ENCODE results near the gene SLC37A1. TPM values are rescaled to one million over a fixed set of nuclear protein-coding genes. Genes with fewer than 3 reads are reported as not detected.

The SLC37A1 gene
- total RNA-seq, 2 donors from 2014 or later = 21.0 to 24.0 TPM

DNA sequence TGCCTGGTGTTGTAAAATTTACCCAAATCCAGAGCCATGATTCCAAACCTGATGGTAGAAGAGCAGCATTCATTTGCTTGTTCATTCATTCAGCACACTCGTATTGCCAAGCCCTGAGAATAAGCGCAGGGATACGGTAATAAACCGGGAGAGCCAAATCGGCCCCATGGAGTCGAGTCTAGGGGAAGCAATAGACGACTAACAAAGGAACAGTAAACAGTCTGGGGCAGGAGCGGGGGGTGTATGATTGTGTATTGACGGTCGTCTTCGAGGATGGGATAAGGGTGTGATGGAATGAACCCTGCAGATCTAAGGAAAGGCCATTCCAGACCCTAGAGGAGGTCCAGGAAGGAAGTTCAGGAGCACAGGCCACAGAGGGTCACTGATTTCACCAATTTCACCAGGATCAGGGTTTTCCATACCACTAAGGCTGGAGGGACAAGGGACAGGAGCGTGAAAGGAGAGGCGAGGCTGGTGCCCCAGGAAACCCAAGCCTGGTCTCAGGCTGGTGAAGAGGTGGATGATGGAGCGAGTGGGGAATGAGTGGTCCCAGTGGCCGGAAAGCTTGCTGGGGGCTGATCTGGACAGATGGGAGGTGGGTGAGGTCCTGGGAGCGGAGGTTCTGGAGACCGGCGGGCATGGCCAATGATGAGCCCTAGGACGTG is 78.6 kb downstream of the SLC37A1 start:
- Mint-ChIP-seq H3K27ac (no peak overlapping the region), H3K4me1 (peaks cover 10% of the 10 kb centered on the region), H3K4me3 (peak overlapping the region; percentile 7), H3K27me3 (peaks cover 15% of the 10 kb centered on the region), H3K36me3 (ENCODE audit: low read depth) (no peaks in the 10 kb centered on the region)
- ATAC-seq = no peak
- no peak for DNase-seq
- H3K9me3 ChIP-seq (ENCODE audit: control insufficient read depth, low read length, poor library complexity, severe bottlenecking) = no peaks in the 10 kb centered on the region

GRCh38 chr21:42593007-42593814 is 79.6 kb downstream of the SLC37A1 start:
- H3K4me1 Mint-ChIP-seq = peaks cover 10% of the 10 kb centered on the region
- ATAC-seq = peak; percentile 82

GRCh38 chr21:42594616-42595282 is 81.1 kb downstream of the SLC37A1 start:
- Mint-ChIP-seq H3K4me1 (peaks cover 12% of the 10 kb centered on the region), H3K27ac (peak overlapping the region; percentile 70), H3K27me3 (peaks cover 21% of the 10 kb centered on the region), H3K4me3 (no peak overlapping the region), H3K36me3 (ENCODE audit: low read depth) (no peaks in the 10 kb centered on the region)
- DNase-seq = no peak
- H3K9me3 ChIP-seq (ENCODE audit: control insufficient read depth, low read length, poor library complexity, severe bottlenecking) = no peaks in the 10 kb centered on the region
- no peak for ATAC-seq

More at GRCh38 chr21:42593007-42593814, 79.6 kb downstream of the SLC37A1 start:
- Mint-ChIP-seq H3K27me3 (peaks cover 15% of the 10 kb centered on the region), H3K36me3 (ENCODE audit: low read depth) (no peaks in the 10 kb centered on the region), H3K27ac (no peak overlapping the region), H3K4me3 (no peak overlapping the region)
- peak; percentile 35 to 66 (median 49) for DNase-seq
- H3K9me3 ChIP-seq (ENCODE audit: control insufficient read depth, low read length, poor library complexity, severe bottlenecking) = no peaks in the 10 kb centered on the region

DNA sequence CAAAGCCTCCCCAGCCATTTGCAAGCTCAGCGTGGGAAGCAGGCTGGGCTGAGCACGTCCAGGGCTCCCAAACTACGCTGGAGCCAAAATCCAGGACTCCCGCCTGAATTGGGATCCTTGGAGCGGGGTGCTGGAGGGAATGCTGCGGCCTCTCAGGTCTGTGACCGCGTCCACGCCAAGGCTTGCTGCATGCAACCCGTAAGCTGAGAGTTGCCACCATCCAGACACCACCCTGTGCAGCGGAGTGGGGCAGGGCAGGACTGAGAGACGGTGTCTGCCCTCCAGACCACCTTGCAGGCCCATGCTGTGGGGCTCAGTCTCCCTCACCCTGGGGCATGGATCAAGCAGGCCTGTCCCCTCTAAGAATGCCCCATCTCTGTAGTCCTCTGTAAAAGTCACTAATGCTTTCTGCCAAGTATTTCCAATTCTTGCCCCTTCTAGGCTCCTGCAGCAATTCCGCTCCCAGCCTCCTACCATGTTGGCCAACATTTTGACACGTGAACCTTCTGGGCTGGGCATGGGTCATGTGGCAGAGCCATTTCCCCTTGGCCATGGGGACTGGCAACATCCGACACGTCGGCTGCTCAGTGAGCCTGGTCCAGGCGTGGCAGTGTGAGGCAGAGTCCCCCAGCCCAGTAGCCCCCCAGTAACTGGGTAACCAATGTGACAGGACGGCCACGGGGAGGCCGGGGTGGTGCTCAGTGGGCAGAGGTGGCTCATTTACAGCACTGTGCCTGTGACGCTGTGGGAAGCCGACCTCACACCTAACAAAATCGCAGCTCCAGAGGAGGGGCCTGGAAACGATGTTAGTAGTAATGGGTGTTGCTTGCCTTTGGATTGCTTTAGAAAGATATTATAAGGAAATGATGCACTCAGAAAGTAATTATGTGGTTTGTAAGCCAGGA is 81.9 kb downstream of the SLC37A1 start:
- H3K27me3 Mint-ChIP-seq = peaks cover 27% of the 10 kb centered on the region
- ATAC-seq (no peak), DNase-seq (no peak)
- H3K36me3 Mint-ChIP-seq (ENCODE audit: low read depth) = no peaks in the 10 kb centered on the region
- peaks cover 12% of the 10 kb centered on the region for H3K4me1 Mint-ChIP-seq
- H3K4me3 Mint-ChIP-seq = no peak overlapping the region
- no peak overlapping the region for H3K27ac Mint-ChIP-seq
- H3K9me3 ChIP-seq (ENCODE audit: control insufficient read depth, low read length, poor library complexity, severe bottlenecking) = no peaks in the 10 kb centered on the region

- ATAC-seq = no peak
- H3K36me3 Mint-ChIP-seq (ENCODE audit: low read depth) = no peaks in the 10 kb centered on the region
- no peak overlapping the region for H3K4me3 Mint-ChIP-seq
- H3K4me1 Mint-ChIP-seq = peaks cover 7% of the 10 kb centered on the region
- H3K27me3 Mint-ChIP-seq = peaks cover 29% of the 10 kb centered on the region
- H3K27ac Mint-ChIP-seq = no peak overlapping the region
- DNase-seq = no peak
- H3K9me3 ChIP-seq (ENCODE audit: control insufficient read depth, low read length, poor library complexity, severe bottlenecking) = no peaks in the 10 kb centered on the region
Measured at GRCh38 chr21:42596657-42597056, 83.0 kb downstream of the SLC37A1 start.

DNA sequence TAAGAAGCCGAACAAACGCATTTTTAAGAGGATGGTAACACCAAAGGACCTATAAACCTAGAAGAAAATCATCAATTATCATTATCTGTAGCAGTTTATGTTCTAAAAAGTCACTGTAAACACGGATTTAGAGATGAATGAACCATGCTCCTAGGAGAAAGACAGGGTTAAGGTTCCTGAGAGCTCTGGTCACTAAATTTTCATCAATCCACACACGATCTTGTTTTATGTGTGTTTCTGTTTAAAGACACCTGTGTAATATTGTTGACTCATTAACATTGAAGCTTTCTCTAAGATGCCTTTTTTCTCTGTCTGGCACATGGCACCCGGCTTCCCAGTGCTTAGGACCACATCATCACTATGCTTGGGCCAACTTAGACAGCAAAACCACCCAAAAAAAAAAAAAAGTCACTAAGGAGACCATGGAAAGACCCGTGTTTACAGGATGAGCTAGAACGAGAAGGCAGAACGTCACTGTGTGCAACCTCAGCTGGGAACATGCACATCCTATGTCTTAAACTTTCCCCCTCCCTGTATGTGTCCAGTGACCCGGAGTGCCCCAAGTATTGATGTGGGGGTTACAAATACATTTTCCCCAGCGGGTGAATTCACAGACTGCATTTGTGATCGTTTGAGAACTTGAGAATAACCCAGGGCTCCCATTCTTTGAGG is 84.0 kb downstream of the SLC37A1 start:
- Mint-ChIP-seq H3K4me3 (no peak overlapping the region), H3K4me1 (peaks cover 4% of the 10 kb centered on the region), H3K36me3 (ENCODE audit: low read depth) (no peaks in the 10 kb centered on the region), H3K27ac (no peak overlapping the region), H3K27me3 (peaks cover 23% of the 10 kb centered on the region)
- no peak for ATAC-seq
- DNase-seq = no peak
- no peaks in the 10 kb centered on the region for H3K9me3 ChIP-seq (ENCODE audit: control insufficient read depth, low read length, poor library complexity, severe bottlenecking)

GRCh38 chr21:42598159-42598735 is 84.6 kb downstream of the SLC37A1 start:
- no peak for DNase-seq
- H3K4me1 Mint-ChIP-seq = peaks cover 4% of the 10 kb centered on the region
- H3K9me3 ChIP-seq (ENCODE audit: control insufficient read depth, low read length, poor library complexity, severe bottlenecking) = no peaks in the 10 kb centered on the region
- H3K4me3 Mint-ChIP-seq = no peak overlapping the region
- H3K27ac Mint-ChIP-seq = no peak overlapping the region
- peaks cover 23% of the 10 kb centered on the region for H3K27me3 Mint-ChIP-seq
- ATAC-seq = no peak
- H3K36me3 Mint-ChIP-seq (ENCODE audit: low read depth) = no peaks in the 10 kb centered on the region

DNA sequence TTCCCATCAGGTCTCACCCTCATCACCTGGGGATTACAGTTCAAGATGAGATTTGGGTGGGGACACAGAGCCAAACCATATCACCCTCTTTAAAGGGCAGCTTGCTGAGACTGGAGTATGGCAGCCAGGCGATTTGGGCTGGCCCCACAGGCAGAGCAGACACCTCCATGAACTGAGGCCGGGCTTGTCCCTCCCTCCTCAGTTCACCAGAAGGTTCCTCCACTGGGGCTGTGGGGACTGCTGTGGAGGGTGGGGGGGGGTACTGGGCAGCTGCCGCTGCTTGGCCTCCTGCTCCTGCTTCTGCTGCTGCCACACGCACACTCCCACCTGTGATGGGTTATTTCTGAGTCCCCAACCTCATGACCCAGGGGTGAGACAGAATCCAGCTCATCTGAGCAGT is 85.8 kb downstream of the SLC37A1 start:
- ATAC-seq (no peak), DNase-seq (no peak)
- Mint-ChIP-seq H3K4me3 (no peak overlapping the region), H3K27me3 (peaks cover 23% of the 10 kb centered on the region), H3K4me1 (peaks cover 4% of the 10 kb centered on the region), H3K36me3 (ENCODE audit: low read depth) (no peaks in the 10 kb centered on the region), H3K27ac (no peak overlapping the region)
- no peaks in the 10 kb centered on the region for H3K9me3 ChIP-seq (ENCODE audit: control insufficient read depth, low read length, poor library complexity, severe bottlenecking)

DNA sequence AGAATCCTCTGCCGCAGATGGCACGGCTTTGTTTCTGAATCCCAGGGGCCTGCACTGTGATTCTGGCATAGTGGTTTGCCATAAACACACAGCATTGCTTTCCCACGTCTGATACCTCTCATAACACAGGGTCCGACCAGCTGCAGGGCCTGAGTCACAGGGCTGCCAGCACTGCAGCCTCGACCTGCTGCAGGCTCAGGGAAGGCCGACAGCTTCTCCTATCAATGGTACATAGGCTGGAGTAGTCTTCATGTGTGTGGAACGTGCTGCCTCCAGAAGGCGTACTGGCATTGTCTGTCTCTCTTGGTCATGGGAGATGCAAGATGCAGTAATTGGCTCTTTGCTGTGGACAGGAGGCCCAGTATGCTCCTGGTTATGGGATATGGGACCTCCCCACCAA is 86.3 kb downstream of the SLC37A1 start:
- no peak for DNase-seq
- H3K27me3 Mint-ChIP-seq = peaks cover 23% of the 10 kb centered on the region
- no peak overlapping the region for H3K27ac Mint-ChIP-seq
- no peaks in the 10 kb centered on the region for H3K9me3 ChIP-seq (ENCODE audit: control insufficient read depth, low read length, poor library complexity, severe bottlenecking)
- no peak for ATAC-seq
- H3K36me3 Mint-ChIP-seq (ENCODE audit: low read depth) = no peaks in the 10 kb centered on the region
- H3K4me3 Mint-ChIP-seq = no peak overlapping the region
- H3K4me1 Mint-ChIP-seq = peaks cover 4% of the 10 kb centered on the region

- no peaks in the 10 kb centered on the region for H3K9me3 ChIP-seq (ENCODE audit: control insufficient read depth, low read length, poor library complexity, severe bottlenecking)
- Mint-ChIP-seq H3K27ac (no peak overlapping the region), H3K36me3 (ENCODE audit: low read depth) (no peaks in the 10 kb centered on the region), H3K4me3 (no peak overlapping the region), H3K27me3 (peaks cover 16% of the 10 kb centered on the region), H3K4me1 (peaks cover 2% of the 10 kb centered on the region)
- no peak for ATAC-seq
- no peak for DNase-seq
Measured at GRCh38 chr21:42601656-42602055, 88.0 kb downstream of the SLC37A1 start.

GRCh38 chr21:42607102-42607501 is 93.5 kb downstream of the SLC37A1 start:
- ATAC-seq (no peak), DNase-seq (no peak)
- Mint-ChIP-seq H3K27ac (no peak overlapping the region), H3K27me3 (no peaks in the 10 kb centered on the region), H3K4me3 (no peak overlapping the region), H3K36me3 (ENCODE audit: low read depth) (no peaks in the 10 kb centered on the region), H3K4me1 (peaks cover 4% of the 10 kb centered on the region)
- H3K9me3 ChIP-seq (ENCODE audit: control insufficient read depth, low read length, poor library complexity, severe bottlenecking) = no peaks in the 10 kb centered on the region

GRCh38 chr21:42607525-42608102 is 94.0 kb downstream of the SLC37A1 start:
- Mint-ChIP-seq H3K36me3 (ENCODE audit: low read depth) (no peaks in the 10 kb centered on the region), H3K4me3 (no peak overlapping the region), H3K27me3 (no peaks in the 10 kb centered on the region), H3K27ac (no peak overlapping the region), H3K4me1 (peaks cover 4% of the 10 kb centered on the region)
- DNase-seq = no peak
- no peak for ATAC-seq
- no peaks in the 10 kb centered on the region for H3K9me3 ChIP-seq (ENCODE audit: control insufficient read depth, low read length, poor library complexity, severe bottlenecking)
